Tibial nerve (tissue), 4 donors: Measurements from ENCODE around the gene ZNRD2.

ENCODE experiments used
- EP300 ChIP-seq, 2 donors: sonication (generic); formaldehyde crosslinking; IDR thresholded peaks; one replicate each; pipeline ENCODE4 v1.6.1; 2017; ENCODE audit warnings: antibody characterized with exemption in 2 of 2, mild to moderate bottlenecking in 1 of 2
- POLR2A ChIP-seq, 2 donors: fragments of 450-650 bp; IDR thresholded peaks; one replicate each; pipeline ENCODE4 v1.6.1; 2017; ENCODE audit warnings: antibody characterized with exemption in 2 of 2, mild to moderate bottlenecking in 2 of 2, moderate library complexity in 2 of 2
- TF ChIP-seq, protein P1 (sequence below), 5 experiments: fragments of 200-600 bp in 3 of 5; fragments of 450-650 bp in 2 of 5; sonication (generic) in 3 of 5; IDR thresholded peaks; one replicate each; pipeline ENCODE4 v1.5.1; 2016 to 2019; ENCODE audit warnings: antibody characterized with exemption in 5 of 5, mild to moderate bottlenecking in 3 of 5, moderate library complexity in 2 of 5

DNA sequence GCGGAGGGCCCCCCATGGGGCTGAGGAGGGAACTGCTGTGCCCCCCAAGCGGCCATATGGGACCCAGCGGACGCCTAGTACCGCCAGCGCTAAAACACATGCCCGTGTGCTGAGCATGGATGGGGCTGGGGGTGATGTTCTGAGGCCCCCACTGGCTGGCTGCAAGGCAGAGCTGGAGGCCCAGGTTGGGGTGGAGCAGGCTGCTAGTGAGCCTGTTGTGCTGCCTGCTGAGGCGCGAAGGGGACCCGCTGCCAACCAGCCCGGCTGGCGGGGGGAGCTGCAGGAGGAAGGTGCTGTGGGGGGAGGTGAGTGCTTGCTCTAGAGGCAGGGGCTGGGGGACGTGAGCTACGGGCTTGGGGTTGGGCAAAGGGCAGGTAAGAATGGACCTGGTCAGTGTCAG, 48.5 kb downstream of the ZNRD2 start:
- TF ChIP-seq, protein P1, sequence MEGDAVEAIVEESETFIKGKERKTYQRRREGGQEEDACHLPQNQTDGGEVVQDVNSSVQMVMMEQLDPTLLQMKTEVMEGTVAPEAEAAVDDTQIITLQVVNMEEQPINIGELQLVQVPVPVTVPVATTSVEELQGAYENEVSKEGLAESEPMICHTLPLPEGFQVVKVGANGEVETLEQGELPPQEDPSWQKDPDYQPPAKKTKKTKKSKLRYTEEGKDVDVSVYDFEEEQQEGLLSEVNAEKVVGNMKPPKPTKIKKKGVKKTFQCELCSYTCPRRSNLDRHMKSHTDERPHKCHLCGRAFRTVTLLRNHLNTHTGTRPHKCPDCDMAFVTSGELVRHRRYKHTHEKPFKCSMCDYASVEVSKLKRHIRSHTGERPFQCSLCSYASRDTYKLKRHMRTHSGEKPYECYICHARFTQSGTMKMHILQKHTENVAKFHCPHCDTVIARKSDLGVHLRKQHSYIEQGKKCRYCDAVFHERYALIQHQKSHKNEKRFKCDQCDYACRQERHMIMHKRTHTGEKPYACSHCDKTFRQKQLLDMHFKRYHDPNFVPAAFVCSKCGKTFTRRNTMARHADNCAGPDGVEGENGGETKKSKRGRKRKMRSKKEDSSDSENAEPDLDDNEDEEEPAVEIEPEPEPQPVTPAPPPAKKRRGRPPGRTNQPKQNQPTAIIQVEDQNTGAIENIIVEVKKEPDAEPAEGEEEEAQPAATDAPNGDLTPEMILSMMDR (IDR thresholded peaks at IDR 0.05) = no peak
- TF ChIP-seq POLR2A (IDR thresholded peaks at IDR 0.05) (no peak), EP300 (IDR thresholded peaks at IDR 0.05) (no peak)
